Measurements from ENCODE around the gene LIPT2.

GRCh38 chr11:74463216-74463615, 30.3 kb downstream of the LIPT2 start:
- TF ChIP-seq POLR2AphosphoS5 (IDR thresholded peaks at IDR 0.05; ENCODE audit: low read depth, low read length) (no peak), FOXJ3 (CRISPR knock-in tag; IDR thresholded peaks at IDR 0.05) (no peak), CTCF (IDR thresholded peaks at IDR 0.05) (no peak), SMC3 (IDR thresholded peaks at IDR 0.05; ENCODE audit: low read depth, low read length) (no peak), USF2 (IDR thresholded peaks at IDR 0.05; ENCODE audit: borderline replicate concordance, low read depth, low read length) (no peak), GABPA (IDR thresholded peaks at IDR 0.05; ENCODE audit: low read depth) (no peak), FOXM1 (IDR thresholded peaks at IDR 0.05; ENCODE audit: low read depth) (no peak), TCF12 (IDR thresholded peaks at IDR 0.05) (no peak), EZH2phosphoT487 (IDR thresholded peaks at IDR 0.05; ENCODE audit: borderline replicate concordance, low read depth) (no peak), TEAD4 (IDR thresholded peaks at IDR 0.05; ENCODE audit: borderline replicate concordance, insufficient read depth) (no peak)
